Activated naive CD8-positive, alpha-beta T cell (primary cell): Measurements from ENCODE around the gene CLSTN1.
A peak's percentile ranks its signal among the peaks of the same experiment; 100 is the strongest.
"Not testable (repeated sequence)": the region's sequence is repeated elsewhere in the genome, so short reads cannot be mapped to it uniquely, and the experiment has no call there.

Source experiments
- H3K27ac Mint-ChIP-seq: one replicate; pipeline ENCODE4 v1.8.0; 2021; ENCODE audit warnings: mixed read lengths
- H3K27me3 Mint-ChIP-seq: one replicate; pipeline ENCODE4 v1.8.0; 2021; ENCODE audit warnings: mixed read lengths
- H3K36me3 Mint-ChIP-seq: one replicate; pipeline ENCODE4 v1.8.0; 2021; ENCODE audit warnings: mixed read lengths
- H3K4me1 Mint-ChIP-seq: one replicate; pipeline ENCODE4 v1.8.0; 2021; ENCODE audit warnings: low read depth, mixed read lengths
- H3K4me3 Mint-ChIP-seq: one replicate; pipeline ENCODE4 v1.8.0; 2021; ENCODE audit warnings: mild to moderate bottlenecking, mixed read lengths
- H3K9me3 Mint-ChIP-seq: one replicate; pipeline ENCODE4 v1.8.0; 2021; ENCODE audit warnings: low read depth, mixed read lengths

The CLSTN1 gene

GRCh38 chr1:9803003-9803918 lies 20.5 kb downstream of the CLSTN1 start:
- not testable (repeated sequence) for H3K9me3 Mint-ChIP-seq

GRCh38 chr1:9801909-9802308 lies 21.9 kb downstream of the CLSTN1 start:
- H3K4me3 Mint-ChIP-seq = no peak overlapping the region
- H3K36me3 Mint-ChIP-seq = peaks cover under 1% of the 10 kb centered on the region
- no peaks in the 10 kb centered on the region for H3K9me3 Mint-ChIP-seq
- peaks cover 50% of the 10 kb centered on the region for H3K4me1 Mint-ChIP-seq
- no peaks in the 10 kb centered on the region for H3K27me3 Mint-ChIP-seq
- peak overlapping the region; percentile 34 for H3K27ac Mint-ChIP-seq

More at GRCh38 chr1:9803003-9803918, 20.5 kb downstream of the CLSTN1 start:
- not testable (repeated sequence) for H3K4me3 Mint-ChIP-seq, H3K36me3 Mint-ChIP-seq, H3K27ac Mint-ChIP-seq, H3K27me3 Mint-ChIP-seq
- H3K4me1 Mint-ChIP-seq = peaks cover 53% of the 10 kb centered on the region

GRCh38 chr1:9798236-9799130 lies 25.3 kb downstream of the CLSTN1 start:
- Mint-ChIP-seq H3K4me3 (peak overlapping the region; percentile 37), H3K9me3 (no peaks in the 10 kb centered on the region), H3K4me1 (peaks cover 52% of the 10 kb centered on the region), H3K27ac (peak overlapping the region; percentile 68), H3K27me3 (no peaks in the 10 kb centered on the region), H3K36me3 (peaks cover 4% of the 10 kb centered on the region)

- Mint-ChIP-seq H3K4me1 (peaks cover 47% of the 10 kb centered on the region), H3K36me3 (peaks cover 4% of the 10 kb centered on the region), H3K4me3 (no peak overlapping the region), H3K27me3 (no peaks in the 10 kb centered on the region), H3K9me3 (no peaks in the 10 kb centered on the region), H3K27ac (no peak overlapping the region)
These were observed 26.7 kb downstream of the CLSTN1 start for GRCh38 chr1:9797049-9797448.

GRCh38 chr1:9794081-9794480 lies 29.7 kb downstream of the CLSTN1 start:
- no peak overlapping the region for H3K4me3 Mint-ChIP-seq
- peaks cover 7% of the 10 kb centered on the region for H3K36me3 Mint-ChIP-seq
- H3K9me3 Mint-ChIP-seq = no peaks in the 10 kb centered on the region
- H3K27me3 Mint-ChIP-seq = no peaks in the 10 kb centered on the region
- H3K4me1 Mint-ChIP-seq = peaks cover 41% of the 10 kb centered on the region
- H3K27ac Mint-ChIP-seq = peak overlapping the region; percentile 16

- Mint-ChIP-seq H3K27ac (no peak overlapping the region), H3K36me3 (peaks cover 7% of the 10 kb centered on the region), H3K9me3 (no peaks in the 10 kb centered on the region), H3K4me3 (no peak overlapping the region), H3K27me3 (no peaks in the 10 kb centered on the region), H3K4me1 (peaks cover 36% of the 10 kb centered on the region)
These were observed 30.5 kb downstream of the CLSTN1 start for GRCh38 chr1:9793291-9793690.

GRCh38 chr1:9792156-9793042 lies 31.4 kb downstream of the CLSTN1 start:
- H3K27ac Mint-ChIP-seq = no peak overlapping the region
- H3K36me3 Mint-ChIP-seq = peaks cover 7% of the 10 kb centered on the region
- H3K4me3 Mint-ChIP-seq = no peak overlapping the region
- no peaks in the 10 kb centered on the region for H3K9me3 Mint-ChIP-seq
- H3K27me3 Mint-ChIP-seq = no peaks in the 10 kb centered on the region
- peaks cover 36% of the 10 kb centered on the region for H3K4me1 Mint-ChIP-seq

- not testable (repeated sequence) for H3K4me3 Mint-ChIP-seq, H3K36me3 Mint-ChIP-seq, H3K27ac Mint-ChIP-seq, H3K27me3 Mint-ChIP-seq, H3K9me3 Mint-ChIP-seq
- H3K4me1 Mint-ChIP-seq = peaks cover 38% of the 10 kb centered on the region
These were observed 34.1 kb downstream of the CLSTN1 start for GRCh38 chr1:9789700-9790099.

- Mint-ChIP-seq H3K36me3 (peaks cover 3% of the 10 kb centered on the region), H3K9me3 (no peaks in the 10 kb centered on the region), H3K4me1 (peaks cover 38% of the 10 kb centered on the region), H3K4me3 (peak overlapping the region; percentile 60), H3K27ac (peak overlapping the region; percentile 89), H3K27me3 (no peaks in the 10 kb centered on the region)
These were observed 36.1 kb downstream of the CLSTN1 start for GRCh38 chr1:9787702-9788101.

- H3K27me3 Mint-ChIP-seq = no peaks in the 10 kb centered on the region
These were observed 38.4 kb downstream of the CLSTN1 start for GRCh38 chr1:9785406-9785805.

GRCh38 chr1:9784508-9785133 lies 39.1 kb downstream of the CLSTN1 start:
- H3K27me3 Mint-ChIP-seq = no peaks in the 10 kb centered on the region
- no peak overlapping the region for H3K4me3 Mint-ChIP-seq
- no peaks in the 10 kb centered on the region for H3K9me3 Mint-ChIP-seq
- H3K36me3 Mint-ChIP-seq = no peaks in the 10 kb centered on the region
- no peak overlapping the region for H3K27ac Mint-ChIP-seq
- peaks cover 30% of the 10 kb centered on the region for H3K4me1 Mint-ChIP-seq

More at GRCh38 chr1:9785406-9785805, 38.4 kb downstream of the CLSTN1 start:
- Mint-ChIP-seq H3K36me3 (peaks cover 3% of the 10 kb centered on the region), H3K4me1 (peaks cover 33% of the 10 kb centered on the region), H3K4me3 (no peak overlapping the region), H3K27ac (no peak overlapping the region), H3K9me3 (no peaks in the 10 kb centered on the region)

GRCh38 chr1:9782897-9783296 lies 40.9 kb downstream of the CLSTN1 start:
- H3K4me1 Mint-ChIP-seq = peaks cover 21% of the 10 kb centered on the region
- no peak overlapping the region for H3K4me3 Mint-ChIP-seq
- no peaks in the 10 kb centered on the region for H3K9me3 Mint-ChIP-seq
- H3K36me3 Mint-ChIP-seq = no peaks in the 10 kb centered on the region
- H3K27me3 Mint-ChIP-seq = no peaks in the 10 kb centered on the region
- no peak overlapping the region for H3K27ac Mint-ChIP-seq

- Mint-ChIP-seq H3K4me3 (no peak overlapping the region), H3K9me3 (no peaks in the 10 kb centered on the region), H3K36me3 (no peaks in the 10 kb centered on the region), H3K27me3 (no peaks in the 10 kb centered on the region), H3K4me1 (peaks cover 18% of the 10 kb centered on the region), H3K27ac (no peak overlapping the region)
These were observed 41.5 kb downstream of the CLSTN1 start for GRCh38 chr1:9782116-9782751.
